WTC11 (cell line): ENCODE data around the gene C20orf96. TPM values are rescaled to one million over a fixed set of nuclear protein-coding genes. Genes with fewer than 3 reads are reported as not detected.

ENCODE experiments used
- ATAC-seq: fragments of 200-7000 bp; cut with Tn5 transposase; 2 replicates; pipeline ENCODE4 v1.10.0; 2021; ENCODE audit warnings: mild to moderate bottlenecking, moderate library complexity
- CTCF ChIA-PET: fragments of 300-600 bp; sonication (Branson Sonifier 250); formaldehyde crosslinking; loops from one replicate; lab custom pipeline; 2021; ENCODE audit warnings: antibody characterized with exemption; lab: Charles Lee
- POLR2A ChIA-PET: fragments of 350-600 bp; sonication (Branson Sonifier 250); formaldehyde crosslinking; loops from one replicate; lab custom pipeline; 2021; ENCODE audit warnings: antibody characterized with exemption; lab: Charles Lee
- DNase-seq: peaks from one replicate; pipeline ENCODE4 v3.0.0; 2021; ENCODE audit warnings: low spot score
- H3K27ac Mint-ChIP-seq: 2 replicates; pipeline ENCODE4 v1.8.0; 2021; ENCODE audit warnings: mixed read lengths
- H3K27me3 Mint-ChIP-seq: 2 replicates; pipeline ENCODE4 v1.8.0; 2021; ENCODE audit warnings: low read depth, mild to moderate bottlenecking, moderate library complexity, mixed read lengths
- H3K36me3 Mint-ChIP-seq: 2 replicates; pipeline ENCODE4 v1.8.0; 2021; ENCODE audit warnings: mixed read lengths
- H3K4me1 Mint-ChIP-seq: 2 replicates; pipeline ENCODE4 v1.8.0; 2022; ENCODE audit warnings: mixed read lengths
- H3K4me3 Mint-ChIP-seq: 2 replicates; pipeline ENCODE4 v1.8.0; 2021; ENCODE audit warnings: mild to moderate bottlenecking, moderate library complexity, mixed read lengths
- H3K9me3 Mint-ChIP-seq: 2 replicates; pipeline ENCODE4 v1.8.0; 2021; ENCODE audit warnings: mixed read lengths
- ATF1 ChIP-seq: sonication (generic); formaldehyde crosslinking; IDR thresholded peaks from 2 replicates; pipeline ENCODE4 v1.8.1; 2023; ENCODE audit warnings: mild to moderate bottlenecking, moderate library complexity, missing genetic modification reagents
- CBFB ChIP-seq: sonication (generic); formaldehyde crosslinking; IDR thresholded peaks from 2 replicates; pipeline ENCODE4 v1.8.1; 2022; ENCODE audit warnings: mild to moderate bottlenecking, low read depth, missing genetic modification reagents
- CREB1 ChIP-seq: sonication (generic); formaldehyde crosslinking; IDR thresholded peaks from 2 replicates; pipeline ENCODE4 v1.8.0; 2023; ENCODE audit warnings: mild to moderate bottlenecking, missing genetic modification reagents
- FOXK1 ChIP-seq: sonication (generic); formaldehyde crosslinking; IDR thresholded peaks from 2 replicates; pipeline ENCODE4 v1.8.0; 2022; ENCODE audit warnings: mild to moderate bottlenecking, moderate library complexity, missing genetic modification reagents
- JAZF1 ChIP-seq: fragments of 250-450 bp; sonication (Bioruptor Pico); IDR thresholded peaks from 2 replicates; pipeline ENCODE4 v1.9.0; 2021; ENCODE audit warnings: moderate library complexity, mild to moderate bottlenecking, inconsistent platforms
- MXD4 ChIP-seq: fragments of 250-450 bp; sonication (Bioruptor Pico); IDR thresholded peaks from 2 replicates; pipeline ENCODE4 v1.8.0; 2021; ENCODE audit warnings: mild to moderate bottlenecking, moderate library complexity, borderline replicate concordance
- RORB ChIP-seq: fragments of 250-450 bp; sonication (Bioruptor Pico); IDR thresholded peaks from 2 replicates; pipeline ENCODE4 v1.9.0; 2021; ENCODE audit warnings: mild to moderate bottlenecking
- TEAD4 ChIP-seq: sonication (generic); formaldehyde crosslinking; IDR thresholded peaks from 2 replicates; pipeline ENCODE4 v1.8.0; 2022; ENCODE audit warnings: mild to moderate bottlenecking, missing genetic modification reagents
- TP53 ChIP-seq: sonication (generic); formaldehyde crosslinking; IDR thresholded peaks from 2 replicates; pipeline ENCODE4 v1.8.1; 2023; ENCODE audit warnings: mild to moderate bottlenecking, missing genetic modification reagents
- total RNA-seq: library from RNA; stranded (reverse); gene quantifications from 3 replicates; pipeline ENCODE4 v1.2.3, GENCODE V29; 2021
- TF ChIP-seq, protein P1 (sequence below): fragments of 250-450 bp; sonication (Bioruptor Pico); conservative IDR thresholded peaks from 2 replicates; pipeline ENCODE4 v1.9.0; 2021; ENCODE audit warnings: mild to moderate bottlenecking
- TF ChIP-seq, protein P2 (sequence below): sonication (generic); formaldehyde crosslinking; IDR thresholded peaks from 2 replicates; pipeline ENCODE4 v1.8.1; 2023; ENCODE audit warnings: mild to moderate bottlenecking, missing genetic modification reagents, borderline replicate concordance
- TF ChIP-seq, protein P3 (sequence below): fragments of 200-600 bp; IDR thresholded peaks from 2 replicates; pipeline ENCODE4 v1.8.0; 2022; ENCODE audit warnings: antibody characterized with exemption
- TF ChIP-seq, protein P4 (sequence below): sonication (generic); formaldehyde crosslinking; IDR thresholded peaks from 2 replicates; pipeline ENCODE4 v1.8.0; 2022; ENCODE audit warnings: mild to moderate bottlenecking, missing genetic modification reagents
- TF ChIP-seq, protein P5 (sequence below): fragments of 250-450 bp; sonication (Bioruptor Pico); IDR thresholded peaks from 2 replicates; pipeline ENCODE4 v1.9.0; 2021; ENCODE audit warnings: mild to moderate bottlenecking
- TF ChIP-seq, protein P6 (sequence below): sonication (generic); formaldehyde crosslinking; IDR thresholded peaks from 2 replicates; pipeline ENCODE4 v1.8.0; 2023; ENCODE audit warnings: mild to moderate bottlenecking, missing genetic modification reagents
- TF ChIP-seq, protein P7 (sequence below): fragments of 250-450 bp; sonication (Bioruptor Pico); IDR thresholded peaks from 2 replicates; pipeline ENCODE4 v1.9.0; 2021; ENCODE audit warnings: mild to moderate bottlenecking, borderline replicate concordance

The C20orf96 gene
- total RNA-seq, 1 experiment from 2014 or later, result 22.1 TPM

DNA sequence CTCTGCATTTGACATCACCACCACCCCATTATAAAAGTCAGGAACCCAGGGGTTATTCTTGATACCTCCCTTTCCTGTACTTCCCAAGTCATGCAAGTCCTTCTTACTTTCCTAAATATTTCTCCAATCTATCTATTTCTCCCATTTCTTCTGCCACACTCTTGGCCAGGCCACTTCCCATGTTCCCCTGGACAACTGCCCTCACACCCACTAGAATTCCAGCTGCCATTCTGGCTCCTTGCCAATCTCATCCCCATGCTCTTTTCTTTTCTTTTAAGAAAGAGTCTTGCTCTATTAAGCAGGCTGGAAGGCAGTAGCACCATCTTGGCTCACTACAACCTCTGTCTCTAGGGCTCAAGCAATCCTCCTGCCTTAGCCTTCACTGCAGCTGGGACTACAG, 17.8 kb downstream of the C20orf96 start:
- no peak for DNase-seq
- ATAC-seq, result no peak
- Mint-ChIP-seq H3K4me3 (no peak overlapping the region), H3K9me3 (no peaks in the 10 kb centered on the region), H3K36me3 (peaks cover 43% of the 10 kb centered on the region), H3K27me3 (peaks cover 21% of the 10 kb centered on the region), H3K4me1 (peaks cover 3% of the 10 kb centered on the region), H3K27ac (no peak overlapping the region)
- TF ChIP-seq TEAD4 (CRISPR knock-in tag) (no peak), ATF1 (CRISPR knock-in tag) (no peak), MXD4 (no peak), JAZF1 (CRISPR knock-in tag) (no peak), RORB (CRISPR knock-in tag) (no peak), TP53 (no peak), FOXK1 (no peak), CBFB (no peak), CREB1 (CRISPR knock-in tag) (no peak)
- TF ChIP-seq, protein P1, sequence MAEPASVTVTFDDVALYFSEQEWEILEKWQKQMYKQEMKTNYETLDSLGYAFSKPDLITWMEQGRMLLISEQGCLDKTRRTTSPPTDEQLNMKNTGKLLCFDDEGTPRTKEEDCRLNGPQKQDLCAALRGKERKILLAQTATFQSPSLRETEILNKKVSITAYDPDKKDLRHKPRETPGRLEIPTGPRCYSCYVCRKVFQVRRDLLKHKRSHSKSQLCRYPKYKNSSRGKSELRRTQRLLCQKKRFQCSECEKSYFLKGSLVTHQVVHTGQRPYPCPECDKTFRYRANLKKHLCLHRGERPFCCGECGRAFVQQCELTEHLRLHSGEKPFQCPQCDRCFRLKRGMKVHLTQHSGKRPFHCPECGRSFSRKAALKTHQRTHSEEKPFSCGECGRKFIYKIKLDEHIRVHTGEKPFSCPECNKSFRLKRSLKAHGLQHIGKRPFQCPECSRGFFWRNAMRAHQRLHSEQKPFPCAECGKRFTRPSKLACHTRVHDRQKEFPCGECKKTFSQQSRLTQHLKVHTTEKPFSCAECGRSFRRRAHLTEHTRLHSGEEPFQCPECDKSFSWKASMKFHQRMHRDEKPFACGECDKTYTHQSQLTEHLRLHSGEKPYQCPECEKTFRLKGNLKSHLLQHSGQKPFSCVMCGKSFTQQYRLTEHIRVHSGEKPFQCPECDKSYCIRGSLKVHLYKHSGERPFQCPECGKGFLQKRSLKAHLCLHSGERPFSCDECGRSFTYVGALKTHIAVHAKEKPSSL (CRISPR knock-in tag), result no peak
- TF ChIP-seq, protein P2, sequence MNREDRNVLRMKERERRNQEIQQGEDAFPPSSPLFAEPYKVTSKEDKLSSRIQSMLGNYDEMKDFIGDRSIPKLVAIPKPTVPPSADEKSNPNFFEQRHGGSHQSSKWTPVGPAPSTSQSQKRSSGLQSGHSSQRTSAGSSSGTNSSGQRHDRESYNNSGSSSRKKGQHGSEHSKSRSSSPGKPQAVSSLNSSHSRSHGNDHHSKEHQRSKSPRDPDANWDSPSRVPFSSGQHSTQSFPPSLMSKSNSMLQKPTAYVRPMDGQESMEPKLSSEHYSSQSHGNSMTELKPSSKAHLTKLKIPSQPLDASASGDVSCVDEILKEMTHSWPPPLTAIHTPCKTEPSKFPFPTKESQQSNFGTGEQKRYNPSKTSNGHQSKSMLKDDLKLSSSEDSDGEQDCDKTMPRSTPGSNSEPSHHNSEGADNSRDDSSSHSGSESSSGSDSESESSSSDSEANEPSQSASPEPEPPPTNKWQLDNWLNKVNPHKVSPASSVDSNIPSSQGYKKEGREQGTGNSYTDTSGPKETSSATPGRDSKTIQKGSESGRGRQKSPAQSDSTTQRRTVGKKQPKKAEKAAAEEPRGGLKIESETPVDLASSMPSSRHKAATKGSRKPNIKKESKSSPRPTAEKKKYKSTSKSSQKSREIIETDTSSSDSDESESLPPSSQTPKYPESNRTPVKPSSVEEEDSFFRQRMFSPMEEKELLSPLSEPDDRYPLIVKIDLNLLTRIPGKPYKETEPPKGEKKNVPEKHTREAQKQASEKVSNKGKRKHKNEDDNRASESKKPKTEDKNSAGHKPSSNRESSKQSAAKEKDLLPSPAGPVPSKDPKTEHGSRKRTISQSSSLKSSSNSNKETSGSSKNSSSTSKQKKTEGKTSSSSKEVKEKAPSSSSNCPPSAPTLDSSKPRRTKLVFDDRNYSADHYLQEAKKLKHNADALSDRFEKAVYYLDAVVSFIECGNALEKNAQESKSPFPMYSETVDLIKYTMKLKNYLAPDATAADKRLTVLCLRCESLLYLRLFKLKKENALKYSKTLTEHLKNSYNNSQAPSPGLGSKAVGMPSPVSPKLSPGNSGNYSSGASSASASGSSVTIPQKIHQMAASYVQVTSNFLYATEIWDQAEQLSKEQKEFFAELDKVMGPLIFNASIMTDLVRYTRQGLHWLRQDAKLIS (CRISPR knock-in tag), result no peak
- TF ChIP-seq, protein P3, sequence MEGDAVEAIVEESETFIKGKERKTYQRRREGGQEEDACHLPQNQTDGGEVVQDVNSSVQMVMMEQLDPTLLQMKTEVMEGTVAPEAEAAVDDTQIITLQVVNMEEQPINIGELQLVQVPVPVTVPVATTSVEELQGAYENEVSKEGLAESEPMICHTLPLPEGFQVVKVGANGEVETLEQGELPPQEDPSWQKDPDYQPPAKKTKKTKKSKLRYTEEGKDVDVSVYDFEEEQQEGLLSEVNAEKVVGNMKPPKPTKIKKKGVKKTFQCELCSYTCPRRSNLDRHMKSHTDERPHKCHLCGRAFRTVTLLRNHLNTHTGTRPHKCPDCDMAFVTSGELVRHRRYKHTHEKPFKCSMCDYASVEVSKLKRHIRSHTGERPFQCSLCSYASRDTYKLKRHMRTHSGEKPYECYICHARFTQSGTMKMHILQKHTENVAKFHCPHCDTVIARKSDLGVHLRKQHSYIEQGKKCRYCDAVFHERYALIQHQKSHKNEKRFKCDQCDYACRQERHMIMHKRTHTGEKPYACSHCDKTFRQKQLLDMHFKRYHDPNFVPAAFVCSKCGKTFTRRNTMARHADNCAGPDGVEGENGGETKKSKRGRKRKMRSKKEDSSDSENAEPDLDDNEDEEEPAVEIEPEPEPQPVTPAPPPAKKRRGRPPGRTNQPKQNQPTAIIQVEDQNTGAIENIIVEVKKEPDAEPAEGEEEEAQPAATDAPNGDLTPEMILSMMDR, result no peak
- TF ChIP-seq, protein P4, sequence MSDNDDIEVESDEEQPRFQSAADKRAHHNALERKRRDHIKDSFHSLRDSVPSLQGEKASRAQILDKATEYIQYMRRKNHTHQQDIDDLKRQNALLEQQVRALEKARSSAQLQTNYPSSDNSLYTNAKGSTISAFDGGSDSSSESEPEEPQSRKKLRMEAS (CRISPR knock-in tag), result no peak
- TF ChIP-seq, protein P5, sequence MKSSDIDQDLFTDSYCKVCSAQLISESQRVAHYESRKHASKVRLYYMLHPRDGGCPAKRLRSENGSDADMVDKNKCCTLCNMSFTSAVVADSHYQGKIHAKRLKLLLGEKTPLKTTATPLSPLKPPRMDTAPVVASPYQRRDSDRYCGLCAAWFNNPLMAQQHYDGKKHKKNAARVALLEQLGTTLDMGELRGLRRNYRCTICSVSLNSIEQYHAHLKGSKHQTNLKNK (CRISPR knock-in tag), result no peak
- TF ChIP-seq, protein P6, sequence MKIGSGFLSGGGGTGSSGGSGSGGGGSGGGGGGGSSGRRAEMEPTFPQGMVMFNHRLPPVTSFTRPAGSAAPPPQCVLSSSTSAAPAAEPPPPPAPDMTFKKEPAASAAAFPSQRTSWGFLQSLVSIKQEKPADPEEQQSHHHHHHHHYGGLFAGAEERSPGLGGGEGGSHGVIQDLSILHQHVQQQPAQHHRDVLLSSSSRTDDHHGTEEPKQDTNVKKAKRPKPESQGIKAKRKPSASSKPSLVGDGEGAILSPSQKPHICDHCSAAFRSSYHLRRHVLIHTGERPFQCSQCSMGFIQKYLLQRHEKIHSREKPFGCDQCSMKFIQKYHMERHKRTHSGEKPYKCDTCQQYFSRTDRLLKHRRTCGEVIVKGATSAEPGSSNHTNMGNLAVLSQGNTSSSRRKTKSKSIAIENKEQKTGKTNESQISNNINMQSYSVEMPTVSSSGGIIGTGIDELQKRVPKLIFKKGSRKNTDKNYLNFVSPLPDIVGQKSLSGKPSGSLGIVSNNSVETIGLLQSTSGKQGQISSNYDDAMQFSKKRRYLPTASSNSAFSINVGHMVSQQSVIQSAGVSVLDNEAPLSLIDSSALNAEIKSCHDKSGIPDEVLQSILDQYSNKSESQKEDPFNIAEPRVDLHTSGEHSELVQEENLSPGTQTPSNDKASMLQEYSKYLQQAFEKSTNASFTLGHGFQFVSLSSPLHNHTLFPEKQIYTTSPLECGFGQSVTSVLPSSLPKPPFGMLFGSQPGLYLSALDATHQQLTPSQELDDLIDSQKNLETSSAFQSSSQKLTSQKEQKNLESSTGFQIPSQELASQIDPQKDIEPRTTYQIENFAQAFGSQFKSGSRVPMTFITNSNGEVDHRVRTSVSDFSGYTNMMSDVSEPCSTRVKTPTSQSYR (CRISPR knock-in tag), result no peak
- TF ChIP-seq, protein P7, sequence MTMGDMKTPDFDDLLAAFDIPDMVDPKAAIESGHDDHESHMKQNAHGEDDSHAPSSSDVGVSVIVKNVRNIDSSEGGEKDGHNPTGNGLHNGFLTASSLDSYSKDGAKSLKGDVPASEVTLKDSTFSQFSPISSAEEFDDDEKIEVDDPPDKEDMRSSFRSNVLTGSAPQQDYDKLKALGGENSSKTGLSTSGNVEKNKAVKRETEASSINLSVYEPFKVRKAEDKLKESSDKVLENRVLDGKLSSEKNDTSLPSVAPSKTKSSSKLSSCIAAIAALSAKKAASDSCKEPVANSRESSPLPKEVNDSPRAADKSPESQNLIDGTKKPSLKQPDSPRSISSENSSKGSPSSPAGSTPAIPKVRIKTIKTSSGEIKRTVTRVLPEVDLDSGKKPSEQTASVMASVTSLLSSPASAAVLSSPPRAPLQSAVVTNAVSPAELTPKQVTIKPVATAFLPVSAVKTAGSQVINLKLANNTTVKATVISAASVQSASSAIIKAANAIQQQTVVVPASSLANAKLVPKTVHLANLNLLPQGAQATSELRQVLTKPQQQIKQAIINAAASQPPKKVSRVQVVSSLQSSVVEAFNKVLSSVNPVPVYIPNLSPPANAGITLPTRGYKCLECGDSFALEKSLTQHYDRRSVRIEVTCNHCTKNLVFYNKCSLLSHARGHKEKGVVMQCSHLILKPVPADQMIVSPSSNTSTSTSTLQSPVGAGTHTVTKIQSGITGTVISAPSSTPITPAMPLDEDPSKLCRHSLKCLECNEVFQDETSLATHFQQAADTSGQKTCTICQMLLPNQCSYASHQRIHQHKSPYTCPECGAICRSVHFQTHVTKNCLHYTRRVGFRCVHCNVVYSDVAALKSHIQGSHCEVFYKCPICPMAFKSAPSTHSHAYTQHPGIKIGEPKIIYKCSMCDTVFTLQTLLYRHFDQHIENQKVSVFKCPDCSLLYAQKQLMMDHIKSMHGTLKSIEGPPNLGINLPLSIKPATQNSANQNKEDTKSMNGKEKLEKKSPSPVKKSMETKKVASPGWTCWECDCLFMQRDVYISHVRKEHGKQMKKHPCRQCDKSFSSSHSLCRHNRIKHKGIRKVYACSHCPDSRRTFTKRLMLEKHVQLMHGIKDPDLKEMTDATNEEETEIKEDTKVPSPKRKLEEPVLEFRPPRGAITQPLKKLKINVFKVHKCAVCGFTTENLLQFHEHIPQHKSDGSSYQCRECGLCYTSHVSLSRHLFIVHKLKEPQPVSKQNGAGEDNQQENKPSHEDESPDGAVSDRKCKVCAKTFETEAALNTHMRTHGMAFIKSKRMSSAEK, result no peak
- CTCF ChIA-PET, result interaction anchor here (0.8 kb wide), 1 partner anchor 51 kb away, joined by 3 read pairs; no protein-coding TSS in a partner anchor
- POLR2A ChIA-PET, result no interaction called here
